Hindlimb muscle (tissue), 1 donor: ENCODE measurements around the gene OLA1. TPM values are rescaled to one million over a fixed set of nuclear protein-coding genes. Genes with fewer than 3 reads are reported as not detected.

Experiments
- DNase-seq: peaks from one replicate; pipeline ENCODE4 v3.0.0-alpha.2; 2013
- polyA plus RNA-seq: library from polyadenylated mRNA; unstranded; fragments of 120-200 nt; gene quantifications from one replicate; pipeline ENCODE4 v1.2.1, GENCODE V29; 2013; ENCODE audit not compliant: insufficient read length

OLA1 gene
- polyA plus RNA-seq, 1 donor = 221 TPM

DNA sequence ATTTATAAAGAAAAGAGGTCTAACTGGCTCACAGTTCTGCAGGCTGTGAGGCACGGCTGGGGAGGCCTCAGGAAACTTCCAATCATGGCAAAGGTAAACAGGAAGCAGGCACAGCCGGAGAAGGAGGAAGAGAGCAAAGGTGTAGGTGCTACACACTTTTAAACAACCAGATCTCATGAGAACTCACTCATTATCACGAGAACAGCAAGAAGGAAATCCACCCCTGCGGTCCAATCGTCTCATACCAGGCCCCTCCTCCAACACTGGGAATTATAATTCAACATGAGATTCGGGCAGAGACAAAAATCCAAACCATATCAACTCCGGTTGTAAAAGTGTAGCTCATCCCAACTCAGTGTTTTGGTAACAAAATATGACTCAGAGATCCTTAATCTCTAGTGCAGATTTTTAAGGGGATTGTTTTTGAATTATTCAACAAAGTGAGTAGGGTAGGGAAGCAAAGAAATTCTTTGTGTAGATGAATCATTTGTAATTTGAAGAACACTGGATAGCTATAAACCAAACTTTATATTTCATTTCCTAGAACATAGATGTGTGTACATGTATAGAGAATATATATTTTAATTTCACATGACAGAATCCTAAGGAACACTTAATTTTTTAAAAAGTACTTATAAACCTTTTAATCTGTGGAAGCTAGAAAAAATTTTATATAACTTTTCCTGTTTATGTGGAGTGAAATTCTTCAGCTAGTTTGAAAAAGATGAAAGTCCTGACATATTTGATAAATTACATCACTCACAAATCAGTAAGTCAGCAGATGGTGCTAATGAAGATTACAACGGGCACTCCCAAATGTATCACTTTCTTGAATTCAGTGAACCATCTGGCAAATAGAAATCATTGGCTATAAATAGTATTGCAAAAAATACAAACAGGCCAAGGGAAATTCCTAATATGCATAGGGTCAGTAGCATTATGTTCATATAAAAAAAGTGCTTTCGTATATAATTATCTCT is 130.1 kb downstream of the OLA1 start:
- no peak for DNase-seq

DNA sequence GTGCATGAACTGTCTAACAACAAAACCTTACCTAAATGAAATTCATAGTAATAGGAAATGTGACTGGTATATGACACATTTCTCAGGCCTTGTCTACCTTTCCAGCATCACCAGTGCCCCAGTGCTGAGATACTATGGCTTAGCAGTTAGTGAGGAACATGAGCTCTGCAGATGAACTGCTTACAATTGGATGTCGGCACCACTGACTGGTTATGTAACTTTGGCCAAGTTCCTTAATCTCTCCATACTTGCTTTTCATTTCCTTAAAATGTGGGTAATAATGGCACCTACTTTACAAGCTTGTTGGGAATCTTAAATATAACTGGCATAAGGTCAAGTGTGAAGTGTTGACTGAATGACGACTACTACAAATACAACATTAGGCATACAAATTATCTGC is 136.3 kb downstream of the OLA1 start:
- no peak for DNase-seq

DNA sequence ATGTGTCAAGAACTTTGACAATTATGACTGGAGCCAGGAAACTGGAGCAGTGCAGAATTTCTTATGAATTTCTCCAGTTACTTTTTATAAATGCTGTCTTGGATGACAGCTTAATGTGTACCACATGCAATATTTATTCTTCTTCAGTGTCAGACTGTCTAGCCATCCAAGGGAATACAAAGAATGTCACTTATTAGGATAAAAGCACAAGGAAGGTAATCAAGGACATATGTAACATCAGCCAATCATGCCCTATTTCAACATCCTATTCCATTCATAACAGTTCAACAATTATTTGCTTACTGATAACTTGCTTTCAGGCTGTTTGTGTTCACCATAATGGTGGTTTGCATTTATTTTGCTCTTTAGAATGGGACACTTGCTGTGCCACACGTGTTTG is 139.8 kb downstream of the OLA1 start:
- no peak for DNase-seq

- DNase-seq = no peak
These were observed 141.6 kb downstream of the OLA1 start for GRCh38 chr2:174106736-174107135.

- no peak for DNase-seq
These were observed 153.8 kb downstream of the OLA1 start for GRCh38 chr2:174094542-174094941.

DNA sequence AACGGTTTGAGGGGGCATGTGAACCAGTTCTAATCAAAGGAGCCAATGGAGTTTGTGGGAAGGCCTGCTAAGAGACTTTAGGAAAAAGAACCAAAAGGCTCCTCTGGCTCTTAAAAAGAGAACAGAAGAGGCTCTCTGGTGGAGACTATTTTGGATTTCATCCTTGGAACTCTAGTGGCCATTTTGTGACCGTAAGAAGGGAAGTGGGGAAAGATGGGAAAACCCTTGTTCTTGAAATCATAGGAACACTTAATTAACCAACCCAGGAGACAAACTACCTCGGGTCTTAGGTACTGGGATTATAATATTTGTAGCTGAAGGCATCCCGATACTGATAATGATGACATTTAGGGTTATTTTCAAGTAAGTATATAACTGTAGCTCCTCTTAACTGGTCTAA is 157.9 kb downstream of the OLA1 start:
- no peak for DNase-seq

GRCh38 chr2:174088706-174089460 is 159.4 kb downstream of the OLA1 start:
- no peak for DNase-seq

GRCh38 chr2:174086708-174087107 is 161.6 kb downstream of the OLA1 start:
- no peak for DNase-seq

DNA sequence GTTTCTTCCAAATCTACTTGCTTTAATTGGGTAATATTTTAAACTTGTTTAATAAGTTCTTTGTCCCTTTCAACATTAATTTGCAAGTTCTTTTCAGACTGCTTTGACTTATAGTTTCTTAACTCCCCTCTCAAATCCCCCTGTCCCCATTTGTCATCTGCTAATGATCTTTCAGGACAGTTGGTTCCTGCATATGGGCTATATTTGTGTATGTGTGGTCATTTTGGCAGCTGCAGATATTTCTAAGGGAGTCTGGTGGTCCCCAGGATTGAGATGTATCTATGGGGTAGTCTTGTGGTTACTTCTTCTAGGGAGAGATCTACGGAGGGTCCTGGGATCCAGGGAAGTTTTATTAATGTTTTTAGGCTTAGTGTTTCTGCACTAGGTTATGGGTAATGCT is 162.6 kb downstream of the OLA1 start:
- no peak for DNase-seq

DNA sequence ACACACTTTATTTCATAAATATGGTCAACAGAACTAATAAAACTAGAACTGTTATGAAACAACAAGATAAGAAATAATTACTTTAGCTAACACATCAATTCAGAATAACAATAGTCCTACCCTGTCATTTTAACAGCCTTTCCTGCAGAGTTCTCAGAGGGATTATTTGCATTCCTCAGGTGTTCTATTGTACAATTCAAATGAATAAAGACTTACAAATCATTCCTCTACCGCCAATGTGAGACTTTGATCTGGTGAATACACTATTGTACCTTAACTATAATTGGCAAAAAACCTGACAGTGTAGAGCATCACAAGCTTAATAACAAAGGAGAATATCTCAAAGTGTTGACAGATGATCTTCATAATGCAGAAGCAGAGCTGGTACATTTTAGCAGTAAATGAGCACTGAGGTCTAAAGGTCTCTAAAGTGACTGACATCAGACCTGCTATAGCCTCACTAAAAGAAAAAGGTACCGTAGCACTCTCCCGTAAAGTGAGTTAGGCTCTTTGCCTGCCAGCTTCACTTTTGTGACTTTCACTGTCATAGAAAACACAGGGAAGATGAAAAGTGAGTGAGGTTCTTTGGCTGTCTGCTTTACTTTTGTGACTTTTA is 164.4 kb downstream of the OLA1 start:
- no peak for DNase-seq

- no peak for DNase-seq
These were observed 167.6 kb downstream of the OLA1 start for GRCh38 chr2:174080672-174081121.

- no peak for DNase-seq
These were observed 170.1 kb downstream of the OLA1 start for GRCh38 chr2:174078275-174078674.

DNA sequence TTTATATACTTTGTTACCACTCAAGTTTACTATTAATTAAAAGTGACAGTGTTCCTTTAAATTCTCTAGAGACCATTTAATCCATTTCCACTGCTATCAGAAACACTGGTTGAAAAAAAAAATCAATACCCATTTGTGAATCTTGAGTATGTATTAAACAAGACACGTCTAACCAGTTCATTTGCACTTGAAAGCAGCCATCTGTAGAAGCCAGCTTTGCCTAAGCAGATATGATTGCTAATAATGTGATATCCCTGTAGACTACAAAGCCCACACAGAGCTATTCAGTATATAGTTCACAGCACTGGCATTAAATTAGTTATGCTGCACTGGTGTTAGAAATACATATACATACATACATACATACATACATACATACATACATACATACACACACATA is 171.4 kb downstream of the OLA1 start:
- DNase-seq = no peak

- no peak for DNase-seq
These were observed 172.3 kb downstream of the OLA1 start for GRCh38 chr2:174076040-174076439.

DNA sequence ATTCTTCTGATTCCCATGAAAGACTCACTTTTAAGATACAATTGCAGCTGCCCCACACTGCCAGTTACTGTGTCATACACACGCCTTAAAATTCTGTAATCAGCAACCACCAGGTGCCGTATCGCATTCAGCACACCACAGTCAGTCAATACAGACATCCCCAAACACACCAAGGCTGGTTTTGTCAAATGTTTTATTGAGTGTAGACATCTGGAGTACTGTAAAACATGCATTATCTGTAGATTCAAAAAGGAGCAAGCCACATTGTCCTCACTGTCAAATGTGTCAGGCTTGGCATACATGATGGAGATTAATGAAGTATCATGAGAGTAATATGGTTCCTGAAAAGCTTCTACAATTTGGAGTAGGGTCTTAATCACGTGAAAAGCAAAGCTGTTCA is 173.5 kb downstream of the OLA1 start:
- no peak for DNase-seq

- DNase-seq = no peak
These were observed 175.5 kb downstream of the OLA1 start for GRCh38 chr2:174072857-174073256.

DNA sequence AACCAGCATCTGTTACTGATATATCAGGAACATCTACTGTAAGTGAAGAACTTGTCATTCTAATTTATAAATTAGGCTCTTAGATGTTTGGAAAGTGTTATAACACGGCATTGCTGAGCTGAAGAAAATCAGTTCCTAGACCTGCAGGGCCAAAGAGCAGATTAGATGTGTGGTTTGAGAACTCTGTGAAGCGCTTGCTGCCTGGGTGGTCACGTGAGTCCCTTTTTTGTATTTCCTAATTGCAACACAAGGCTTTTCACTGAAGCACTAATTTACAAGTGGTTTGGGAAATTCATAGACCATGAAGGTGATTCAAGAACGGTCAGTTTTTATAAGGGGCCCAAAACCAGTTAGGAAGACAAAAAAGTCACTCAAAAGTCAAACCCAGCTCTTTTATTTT is 176.3 kb downstream of the OLA1 start:
- no peak for DNase-seq

DNA sequence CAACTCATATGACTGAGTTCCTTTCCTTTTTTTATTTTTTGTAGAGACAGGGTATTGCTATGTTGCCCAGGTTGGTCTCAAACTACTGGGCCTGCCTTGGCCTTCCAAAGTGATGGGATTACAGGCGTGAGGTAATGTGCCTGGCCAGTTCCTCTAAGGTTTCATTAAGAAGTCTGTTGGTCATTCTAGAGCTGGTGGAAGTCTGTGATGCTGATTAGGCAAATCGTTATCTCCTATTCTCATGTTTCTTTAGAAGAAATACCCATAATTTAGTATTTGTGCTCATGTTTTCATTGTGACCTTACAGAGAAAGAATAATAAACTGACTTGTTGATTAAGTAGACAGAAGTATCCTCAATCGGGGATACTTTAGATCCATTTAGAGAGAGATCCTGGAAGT is 177.0 kb downstream of the OLA1 start:
- no peak for DNase-seq

GRCh38 chr2:174070281-174070680 is 178.1 kb downstream of the OLA1 start:
- no peak for DNase-seq

GRCh38 chr2:174067815-174068214 is 180.5 kb downstream of the OLA1 start:
- no peak for DNase-seq

DNA sequence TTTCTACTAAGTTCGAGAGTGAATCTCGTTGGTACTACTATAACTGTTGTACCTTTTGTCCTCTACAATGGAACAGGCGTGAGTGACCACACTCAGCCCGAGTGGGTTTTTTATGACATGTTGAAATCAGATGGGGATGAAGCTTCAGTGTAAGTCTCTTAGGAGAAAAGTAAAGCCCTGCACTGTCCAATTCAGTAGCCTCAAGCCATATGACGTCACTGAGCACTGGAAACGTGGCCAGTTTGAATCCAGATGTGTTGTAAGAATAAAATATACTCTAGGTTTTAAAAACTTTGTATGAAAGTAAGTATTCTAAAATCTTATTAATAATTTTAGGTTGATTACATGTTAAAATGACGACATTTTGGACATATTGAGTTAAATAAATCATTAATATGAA is 181.5 kb downstream of the OLA1 start:
- no peak for DNase-seq

DNA sequence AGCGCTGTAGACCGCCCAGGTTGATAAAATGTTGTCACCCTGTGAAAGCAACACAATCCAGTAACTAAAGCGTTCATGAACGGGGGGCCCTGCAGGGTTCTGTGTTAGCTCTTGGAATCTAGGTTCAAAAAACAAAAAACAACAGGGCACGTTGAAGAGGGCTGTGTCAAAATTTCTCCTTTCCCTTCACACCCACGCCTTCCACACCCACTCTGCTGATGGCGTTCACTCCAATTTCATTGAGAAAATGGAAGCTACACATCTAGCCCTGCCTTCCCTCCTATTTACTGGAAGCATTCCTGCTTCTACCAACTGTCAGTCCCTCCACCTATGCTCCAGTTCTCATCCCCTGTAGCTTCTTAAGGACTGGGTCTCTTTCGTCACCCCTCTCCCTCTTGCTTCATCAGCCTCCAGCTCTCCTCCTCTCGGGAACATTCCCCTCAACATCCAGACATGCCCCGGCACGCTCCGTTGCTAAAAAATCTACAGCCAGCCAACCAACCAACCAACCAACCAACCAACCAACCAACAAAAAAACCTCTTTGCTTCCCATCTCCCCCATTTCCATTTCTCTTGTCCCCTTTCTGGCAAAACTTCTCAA is 184.7 kb downstream of the OLA1 start:
- no peak for DNase-seq

DNA sequence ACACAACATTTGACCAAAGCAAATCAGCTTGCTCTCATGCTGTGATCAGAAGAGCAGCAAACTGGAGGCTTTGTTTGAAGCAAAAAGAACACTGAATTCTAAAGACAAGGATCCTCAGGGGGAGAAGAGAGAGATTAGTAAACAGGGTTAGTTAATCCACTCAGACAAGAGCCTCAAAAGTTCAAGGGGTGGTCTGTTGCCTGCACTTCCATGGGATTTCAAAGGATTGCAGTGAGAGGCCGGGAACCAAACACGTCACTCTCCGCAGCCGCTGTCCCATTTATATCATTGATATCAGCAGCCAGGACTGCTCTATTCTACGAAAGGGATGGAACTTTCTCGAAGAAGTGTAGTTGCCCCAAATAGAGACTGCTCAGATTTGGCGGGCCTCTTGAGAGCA is 185.4 kb downstream of the OLA1 start:
- no peak for DNase-seq
